H1 (cell line): Measurements from ENCODE around the gene OR51B2. TPM values are rescaled to one million over a fixed set of nuclear protein-coding genes. Genes with fewer than 3 reads are reported as not detected.

Experiments
- CTCF ChIA-PET: fragments of 300-600 bp; sonication (Branson Sonifier 250); formaldehyde crosslinking; loops from one replicate; lab custom pipeline; 2021; ENCODE audit not compliant: partially characterized antibody; lab: Charles Lee
- POLR2A ChIA-PET: fragments of 300-600 bp; sonication (Branson Sonifier 250); formaldehyde crosslinking; loops from one replicate; lab custom pipeline; 2021; ENCODE audit warnings: inconsistent platforms; ENCODE audit not compliant: partially characterized antibody; lab: Charles Lee
- DNase-seq, 2 experiments: peaks; one replicate each; pipeline versions ENCODE4 v3.0.0 to v3.0.0-alpha.2; 2010 to 2022; ENCODE audit warnings: low spot score in 2 of 2, low read depth in 1 of 2, mixed read lengths in 1 of 2
- FAIRE-seq: peaks from 2 replicates; lab custom pipeline; 2011; peaks lifted over from hg19 to GRCh38; lab: Jason Lieb, UNC
- H2AFZ ChIP-seq: 2 replicates; pipeline ENCODE4 v1.8.1; 2012; ENCODE audit warnings: low read length, inconsistent platforms
- H2AK5ac ChIP-seq: 2 replicates; pipeline ENCODE4 v1.6.1; 2013; ENCODE audit warnings: low read depth, low read length
- H2BK120ac ChIP-seq: replicated peaks from 2 replicates; pipeline ENCODE3; 2013; ENCODE audit warnings: low read depth, low read length, inconsistent platforms
- H2BK12ac ChIP-seq: 2 replicates; pipeline ENCODE4 v1.6.1; 2013; ENCODE audit warnings: low read depth, low read length
- H2BK15ac ChIP-seq: 2 replicates; pipeline ENCODE4 v1.6.1; 2013; ENCODE audit warnings: low read length
- H2BK20ac ChIP-seq: 2 replicates; pipeline ENCODE4 v1.6.1; 2013; ENCODE audit warnings: low read length
- H2BK5ac ChIP-seq: 2 replicates; pipeline ENCODE4 v1.6.1; 2013; ENCODE audit warnings: low read depth, low read length
- H3K14ac ChIP-seq: 2 replicates; pipeline ENCODE4 v1.6.1; 2013; ENCODE audit warnings: inconsistent platforms; ENCODE audit not compliant: insufficient read length
- H3K18ac ChIP-seq: 2 replicates; pipeline ENCODE4 v1.6.1; 2013; ENCODE audit warnings: low read length; ENCODE audit errors: extremely low read depth
- H3K23ac ChIP-seq: 2 replicates; pipeline ENCODE4 v1.6.1; 2013; ENCODE audit warnings: inconsistent platforms; ENCODE audit not compliant: insufficient read length
- H3K23me2 ChIP-seq: 2 replicates; pipeline ENCODE4 v1.6.1; 2013; ENCODE audit warnings: low read depth, low read length
- H3K27ac ChIP-seq: 2 replicates; pipeline ENCODE4 v1.6.1; 2011; ENCODE audit warnings: low read depth, low read length, inconsistent platforms
- H3K27me3 ChIP-seq, 4 experiments: replicated peaks in 1 of 4; 1 replicate in 1 of 4; 2 replicates in 3 of 4; pipeline versions ENCODE4 v1.6.1 to v1.8.1; 2011 to 2013; ENCODE audit warnings: low read length in 3 of 4, mild to moderate bottlenecking in 3 of 4, inconsistent platforms in 2 of 4, mixed read lengths in 2 of 4, moderate library complexity in 1 of 4; ENCODE audit not compliant: control insufficient read depth in 3 of 4, insufficient read depth in 3 of 4; ENCODE audit errors: extremely low read depth in 1 of 4
- H3K36me3 ChIP-seq, 4 experiments: 2 replicates each; pipeline versions ENCODE4 v1.6.1 to v1.8.1; 2011 to 2013; ENCODE audit warnings: mild to moderate bottlenecking in 4 of 4, low read length in 3 of 4, moderate library complexity in 2 of 4, control low read depth in 1 of 4, inconsistent platforms in 1 of 4; ENCODE audit not compliant: insufficient read depth in 4 of 4, control insufficient read depth in 2 of 4
- H3K4ac ChIP-seq: replicated peaks from 2 replicates; pipeline ENCODE3; 2013; ENCODE audit warnings: low read length, low read depth, mixed read lengths, inconsistent platforms; ENCODE audit not compliant: insufficient read length
- H3K4me1 ChIP-seq, 4 experiments: replicated peaks in 1 of 4; 1 replicate in 1 of 4; 2 replicates in 3 of 4; pipeline versions ENCODE4 v1.6.1 to v1.8.1; 2011 to 2013; ENCODE audit warnings: low read length in 3 of 4, inconsistent platforms in 2 of 4, mixed read lengths in 1 of 4; ENCODE audit not compliant: insufficient read depth in 4 of 4, control insufficient read depth in 3 of 4
- H3K4me2 ChIP-seq, 2 experiments: 2 replicates each; pipeline versions ENCODE4 v1.6.1 to v1.8.1; 2011 to 2013; ENCODE audit warnings: low read depth in 2 of 2, low read length in 2 of 2, control low read depth in 1 of 2, inconsistent platforms in 1 of 2, mild to moderate bottlenecking in 1 of 2; ENCODE audit not compliant: insufficient read depth in 1 of 2
- H3K4me3 ChIP-seq, 4 experiments: fragments of 200-600, 300-600 bp in 1 of 4; sonication (generic), shearing (Covaris generic), sonication (Bioruptor Twin) in 1 of 4; 2 replicates each; pipeline versions ENCODE4 v1.5.1 to v1.8.1; 2011 to 2016; ENCODE audit warnings: low read length in 4 of 4, low read depth in 3 of 4, control low read depth in 2 of 4, inconsistent platforms in 2 of 4, mild to moderate bottlenecking in 2 of 4, mixed read lengths in 1 of 4, moderate library complexity in 1 of 4; ENCODE audit not compliant: insufficient read depth in 2 of 4; ENCODE audit errors: extremely low read depth in 1 of 4
- H3K56ac ChIP-seq: replicated peaks from 2 replicates; pipeline ENCODE3; 2013; ENCODE audit warnings: low read depth, mild to moderate bottlenecking, mixed read lengths, low read length, inconsistent platforms; ENCODE audit not compliant: insufficient read length
- H3K79me1 ChIP-seq: 2 replicates; pipeline ENCODE4 v1.6.1; 2013; ENCODE audit warnings: low read depth, low read length, control low read depth
- H3K79me2 ChIP-seq, 2 experiments: 2 replicates each; pipeline versions ENCODE4 v1.6.1 to v1.8.1; 2012 to 2013; ENCODE audit warnings: low read length in 2 of 2, mild to moderate bottlenecking in 2 of 2, inconsistent platforms in 1 of 2; ENCODE audit not compliant: insufficient read depth in 2 of 2, control insufficient read depth in 1 of 2
- H3K9ac ChIP-seq, 4 experiments: replicated peaks in 1 of 4; 1 replicate in 1 of 4; 2 replicates in 3 of 4; pipeline versions ENCODE4 v1.6.1 to v1.8.1; 2011 to 2013; ENCODE audit warnings: low read depth in 3 of 4, low read length in 3 of 4, control low read depth in 2 of 4, mild to moderate bottlenecking in 2 of 4, moderate library complexity in 2 of 4, inconsistent platforms in 1 of 4; ENCODE audit errors: extremely low read depth in 1 of 4
- H3K9me3 ChIP-seq, 2 experiments: 2 replicates each; pipeline versions ENCODE4 v1.6.1 to v1.8.1; 2012 to 2013; ENCODE audit warnings: mild to moderate bottlenecking in 2 of 2, moderate library complexity in 2 of 2, control low read depth in 1 of 2, inconsistent platforms in 1 of 2, low read depth in 1 of 2, low read length in 1 of 2, mixed read lengths in 1 of 2; ENCODE audit not compliant: insufficient read depth in 2 of 2
- H4K20me1 ChIP-seq, 2 experiments: replicated peaks in 1 of 2; 2 replicates each; pipeline versions ENCODE3 to v1.8.1; 2011 to 2013; ENCODE audit warnings: inconsistent platforms in 2 of 2, low read length in 2 of 2, mild to moderate bottlenecking in 1 of 2; ENCODE audit not compliant: insufficient read depth in 2 of 2, control insufficient read depth in 1 of 2
- H4K5ac ChIP-seq: 2 replicates; pipeline ENCODE4 v1.6.1; 2013; ENCODE audit warnings: low read length, low read depth, mixed read lengths, inconsistent platforms; ENCODE audit not compliant: insufficient read length
- H4K8ac ChIP-seq: 2 replicates; pipeline ENCODE4 v1.8.0; 2013; ENCODE audit warnings: mild to moderate bottlenecking, moderate library complexity, low read length, inconsistent platforms; ENCODE audit not compliant: insufficient read depth; ENCODE audit errors: extremely low read depth
- H4K91ac ChIP-seq: replicated peaks from 2 replicates; pipeline ENCODE3; 2013; ENCODE audit warnings: low read length, mixed read lengths, inconsistent platforms; ENCODE audit not compliant: insufficient read length
- SP4 ChIP-seq: IDR thresholded peaks from 2 replicates; pipeline ENCODE4 v1.6.1; 2012; ENCODE audit warnings: low read length, inconsistent platforms
- TBP ChIP-seq: IDR thresholded peaks from 2 replicates; pipeline ENCODE4 v1.6.1; 2011; ENCODE audit warnings: low read depth, low read length, improper control_type of control experiment
- WGBS, 2 experiments: shearing (Covaris generic) in 1 of 2; methylation state at CpG; one replicate each; pipeline versions ENCODE4 v1.1.6 to v1.1.7; 2013 to 2015; ENCODE audit warnings: low lambda C conversion rate in 2 of 2, mixed read lengths in 2 of 2, inconsistent platforms in 1 of 2, low coverage in 1 of 2, missing lambda C conversion rate in 1 of 2; ENCODE audit not compliant: insufficient replicate concordance in 2 of 2, insufficient coverage in 1 of 2, insufficient read length in 1 of 2; ENCODE audit errors: extremely low coverage in 1 of 2, missing lambda C conversion rate in 1 of 2; 5-methylcytosine and 5-hydroxymethylcytosine counted together
- polyA plus RNA-seq, 7 experiments: library from polyadenylated mRNA; depleted of rRNA in 3 of 7; stranded (reverse) in 5 of 7; unstranded in 2 of 7; fragments of >200 nt in 5 of 7; fragments of 200-250 nt in 2 of 7; gene quantifications; 1 replicate in 5 of 7; 2 replicates in 1 of 7; 4 replicates in 1 of 7; pipeline versions ENCODE4 v1.2.1 to v1.2.3, GENCODE V29; 2011 to 2013; ENCODE audit warnings: missing spikeins in 2 of 7, mixed read lengths in 2 of 7
- total RNA-seq: library from RNA; stranded (reverse); fragmentation: NEBNext Ultra II Directional; extraction: Animal tissue kit (Norgen Biotek cat#: 25700); gene quantifications from 2 replicates; pipeline ENCODE4 v1.2.1, GENCODE V29; 2021

Gene OR51B2
- total and polyA plus RNA-seq, 2 of the 8 experiments (the other 6 are each of a cell fraction or from before 2014, with no cell fraction given) = not detected

DNA sequence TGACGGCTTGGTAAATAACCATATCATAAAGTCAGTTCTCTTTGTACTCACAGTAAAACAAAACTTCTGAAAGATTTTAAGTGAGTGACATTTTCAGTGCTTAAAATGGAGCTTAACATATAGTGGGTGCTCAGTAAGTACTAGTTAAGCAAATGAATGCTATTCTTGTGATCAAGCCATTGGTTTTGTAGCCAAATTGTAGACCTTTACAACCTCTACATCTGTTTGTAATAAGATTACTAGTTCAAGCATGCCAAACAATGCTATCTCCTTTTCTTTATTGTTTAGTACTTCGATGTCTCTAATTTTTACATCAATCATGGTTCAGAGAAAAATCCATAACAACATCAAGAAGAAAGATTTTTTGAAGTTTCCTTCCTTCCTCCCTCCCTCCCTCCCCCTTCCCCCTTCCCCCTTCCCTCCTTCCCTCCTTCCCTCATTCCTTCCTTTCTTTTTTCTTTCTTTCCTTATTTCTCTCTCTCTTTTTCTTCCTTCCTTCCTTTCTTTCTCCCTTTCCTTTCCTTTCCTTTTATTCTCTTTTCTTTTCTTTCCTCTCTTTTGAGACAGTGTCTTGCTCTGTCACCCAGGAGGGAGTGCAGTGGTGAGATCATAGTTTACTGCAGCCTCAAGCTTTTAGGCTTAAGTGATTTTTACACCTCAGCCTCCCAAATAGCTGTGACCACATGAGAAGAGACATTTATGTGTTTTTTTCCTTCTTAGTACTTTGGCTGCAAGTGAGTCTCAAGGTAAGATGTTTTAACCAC lies 16.7 kb downstream of the OR51B2 start:
- H3K9me3 ChIP-seq = no peaks in the 10 kb centered on the region
- H3K4me2 ChIP-seq = no peak overlapping the region
- no peak overlapping the region for H2BK120ac ChIP-seq
- CTCF ChIA-PET = no interaction called here
- no peak overlapping the region for H4K91ac ChIP-seq
- no peak overlapping the region for H2BK12ac ChIP-seq
- no peak overlapping the region for H3K4ac ChIP-seq
- WGBS, 2 experiments = 78% methylated on average over 2 of the region's 2 CpGs; no CpG with 5 or more reads in 1 of the 2 experiments
- DNase-seq = no peak
- H3K79me2 ChIP-seq = no peaks in the 10 kb centered on the region
- H4K8ac ChIP-seq = no peak overlapping the region
- no peak overlapping the region for H3K27ac ChIP-seq
- no peak overlapping the region for H2BK15ac ChIP-seq
- POLR2A ChIA-PET = no interaction called here
- H3K9ac ChIP-seq = no peak overlapping the region
- no peaks in the 10 kb centered on the region for H3K23me2 ChIP-seq
- H3K56ac ChIP-seq = no peak overlapping the region
- no peak overlapping the region for H3K4me3 ChIP-seq
- H4K20me1 ChIP-seq = no peaks in the 10 kb centered on the region
- no peak overlapping the region for H3K18ac ChIP-seq
- no peak overlapping the region for H2AFZ ChIP-seq
- no peaks in the 10 kb centered on the region for H3K36me3 ChIP-seq
- H2AK5ac ChIP-seq = no peak overlapping the region
- H2BK5ac ChIP-seq = no peak overlapping the region
- H4K5ac ChIP-seq = no peak overlapping the region
- TF ChIP-seq SP4 (no peak), TBP (no peak)
- FAIRE-seq = no peak
- no peak overlapping the region for H3K14ac ChIP-seq
- H3K27me3 ChIP-seq = no peaks in the 10 kb centered on the region
- H3K79me1 ChIP-seq = no peaks in the 10 kb centered on the region
- H2BK20ac ChIP-seq = no peak overlapping the region
- H3K4me1 ChIP-seq = no peaks in the 10 kb centered on the region
- H3K23ac ChIP-seq = no peak overlapping the region
